SK-N-SH (cell line): ENCODE measurements around the gene LSMEM2.

ENCODE experiments used
- FOXJ3 ChIP-seq: sonication (generic); formaldehyde crosslinking; IDR thresholded peaks from 2 replicates; pipeline ENCODE4 v1.5.1; 2020; ENCODE audit warnings: mild to moderate bottlenecking, missing genetic modification reagents
- MEF2A ChIP-seq: IDR thresholded peaks from 2 replicates; pipeline ENCODE4 v1.4.0; 2012; ENCODE audit warnings: low read depth, borderline replicate concordance
- YY1 ChIP-seq: IDR thresholded peaks from 2 replicates; pipeline ENCODE4 v1.4.0; 2012; ENCODE audit warnings: low read depth, mild to moderate bottlenecking

GRCh38 chr3:50290161-50290641 is 11.3 kb downstream of the LSMEM2 start:
- TF ChIP-seq MEF2A (no peak), YY1 (no peak), FOXJ3 (no peak)
